DOHH2 (cell line): Measurements from ENCODE around the gene RPL29.
A peak's percentile ranks its signal among the peaks of the same experiment; 100 is the strongest.

Experiments used
- H3F3A ChIP-seq: fragments of 200-600 bp; sonication (generic), shearing (Covaris generic); 2 replicates; pipeline ENCODE4 v1.6.0; 2016; ENCODE audit warnings: antibody characterized with exemption, mild to moderate bottlenecking; ENCODE audit not compliant: control insufficient read depth, insufficient read depth
- H3K27ac ChIP-seq: fragments of 200-600 bp; sonication (generic); 2 replicates; pipeline ENCODE4 v1.5.1; 2014; ENCODE audit warnings: low read depth, mild to moderate bottlenecking, low read length, moderate library complexity
- H3K27me3 ChIP-seq: fragments of 200-600 bp; sonication (generic); 2 replicates; pipeline ENCODE4 v1.6.1; 2014; ENCODE audit warnings: mild to moderate bottlenecking, low read length, mixed read lengths; ENCODE audit not compliant: control insufficient read depth
- H3K36me3 ChIP-seq: fragments of 200-600 bp; sonication (generic); 2 replicates; pipeline ENCODE4 v1.6.1; 2014; ENCODE audit warnings: mild to moderate bottlenecking, low read length, moderate library complexity, mixed read lengths; ENCODE audit not compliant: control insufficient read depth
- H3K4me1 ChIP-seq: fragments of 200-600 bp; sonication (generic); 2 replicates; pipeline ENCODE4 v1.6.1; 2014; ENCODE audit warnings: mild to moderate bottlenecking, low read length, mixed read lengths; ENCODE audit not compliant: control insufficient read depth
- H3K4me2 ChIP-seq: fragments of 200-600 bp; sonication (generic); 2 replicates; pipeline ENCODE4 v1.6.0; 2014; ENCODE audit warnings: mild to moderate bottlenecking, low read length, moderate library complexity
- H3K4me3 ChIP-seq: fragments of 200-600 bp; sonication (generic); 2 replicates; pipeline ENCODE4 v1.5.1; 2014; ENCODE audit warnings: mild to moderate bottlenecking, low read length, mixed read lengths
- H3K79me2 ChIP-seq: fragments of 200-600 bp; sonication (generic); 2 replicates; pipeline ENCODE4 v1.6.1; 2014; ENCODE audit warnings: mild to moderate bottlenecking, low read length, mixed read lengths; ENCODE audit not compliant: control insufficient read depth
- H3K9me2 ChIP-seq: fragments of 200-600 bp; sonication (generic); replicated peaks from 2 replicates; pipeline ENCODE4 v1.6.1; 2014; ENCODE audit warnings: mild to moderate bottlenecking, low read length, mixed read lengths; ENCODE audit not compliant: control insufficient read depth
- H3K9me3 ChIP-seq: fragments of 200-600 bp; sonication (generic); 2 replicates; pipeline ENCODE4 v1.6.1; 2014; ENCODE audit warnings: antibody characterized with exemption, low read length, mixed read lengths; ENCODE audit not compliant: control insufficient read depth, insufficient read depth
- H4K20me1 ChIP-seq: fragments of 200-600 bp; sonication (generic); 2 replicates; pipeline ENCODE4 v1.6.0; 2014; ENCODE audit warnings: low read depth, mild to moderate bottlenecking, antibody characterized with exemption, low read length, moderate library complexity; ENCODE audit not compliant: control insufficient read depth, insufficient read depth
- CTCF ChIP-seq: fragments of 200-600 bp; sonication (generic); IDR thresholded peaks from one replicate; pipeline ENCODE4 v1.5.1; 2014; ENCODE audit warnings: antibody characterized with exemption, mild to moderate bottlenecking, low read depth, low read length; ENCODE audit not compliant: poor library complexity, severe bottlenecking
- EZH2phosphoT487 ChIP-seq: fragments of 200-600 bp; sonication (generic); IDR thresholded peaks from 2 replicates; pipeline ENCODE4 v1.6.1; 2017; ENCODE audit warnings: borderline replicate concordance, mild to moderate bottlenecking, antibody characterized with exemption, low read length, moderate library complexity, mixed read lengths

Gene RPL29

DNA sequence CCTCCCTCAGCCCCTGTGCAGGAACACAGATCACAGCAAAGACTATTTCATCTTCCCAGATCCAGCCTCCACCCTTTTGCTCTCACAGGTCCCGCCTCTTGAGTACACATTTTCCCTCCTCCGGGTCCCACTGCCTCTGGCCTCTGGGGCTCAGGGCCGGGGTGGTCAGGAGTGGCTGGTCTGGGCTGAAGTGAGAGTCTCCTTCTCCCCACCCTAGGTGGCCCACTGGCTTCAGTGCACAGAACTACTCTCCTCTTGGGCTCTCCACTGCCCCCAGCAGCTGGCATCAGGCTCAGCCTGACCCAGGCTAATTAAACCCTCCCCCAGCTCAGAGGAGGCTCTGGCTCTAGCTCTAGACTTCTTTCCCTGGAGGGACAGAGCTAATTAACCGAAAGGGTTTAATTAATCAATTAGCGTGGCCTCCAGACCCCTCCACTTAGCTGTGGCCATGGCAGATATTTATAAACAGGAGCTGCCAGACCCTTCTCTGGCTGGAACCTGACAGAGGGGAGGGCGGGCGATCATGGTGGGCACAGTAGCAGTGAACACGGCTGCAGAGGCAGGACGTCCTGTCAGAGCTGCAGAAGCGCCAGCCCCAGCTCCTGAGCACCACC, 45.5 kb upstream of the RPL29 start:
- H3K4me1 ChIP-seq, result no peaks in the 10 kb centered on the region
- H3K9me2 ChIP-seq, result no peaks in the 10 kb centered on the region
- H3K4me2 ChIP-seq, result no peak overlapping the region
- TF ChIP-seq CTCF (peak; percentile 19), EZH2phosphoT487 (no peak)
- H3K36me3 ChIP-seq, result no peaks in the 10 kb centered on the region
- H4K20me1 ChIP-seq, result no peaks in the 10 kb centered on the region
- peaks cover 13% of the 10 kb centered on the region for H3K27me3 ChIP-seq
- H3F3A ChIP-seq, result no peaks in the 10 kb centered on the region
- no peaks in the 10 kb centered on the region for H3K9me3 ChIP-seq
- H3K4me3 ChIP-seq, result no peak overlapping the region
- H3K27ac ChIP-seq, result no peak overlapping the region
- no peaks in the 10 kb centered on the region for H3K79me2 ChIP-seq

- TF ChIP-seq EZH2phosphoT487 (no peak), CTCF (no peak)
Observed at GRCh38 chr3:52040600-52040999, 44.9 kb upstream of the RPL29 start.

GRCh38 chr3:52039846-52040245, 44.2 kb upstream of the RPL29 start:
- no peaks in the 10 kb centered on the region for H3K36me3 ChIP-seq
- H3K4me3 ChIP-seq, result no peak overlapping the region
- H3K9me3 ChIP-seq, result no peaks in the 10 kb centered on the region
- H3K27ac ChIP-seq, result no peak overlapping the region
- H3K4me2 ChIP-seq, result no peak overlapping the region
- H3K9me2 ChIP-seq, result no peaks in the 10 kb centered on the region
- peaks cover 15% of the 10 kb centered on the region for H3K27me3 ChIP-seq
- H3F3A ChIP-seq, result no peaks in the 10 kb centered on the region
- H3K4me1 ChIP-seq, result no peaks in the 10 kb centered on the region
- no peaks in the 10 kb centered on the region for H4K20me1 ChIP-seq
- TF ChIP-seq EZH2phosphoT487 (no peak), CTCF (no peak)
- no peaks in the 10 kb centered on the region for H3K79me2 ChIP-seq

More at GRCh38 chr3:52040600-52040999, 44.9 kb upstream of the RPL29 start:
- H3K27me3 ChIP-seq, result peaks cover 15% of the 10 kb centered on the region
- no peaks in the 10 kb centered on the region for H3K79me2 ChIP-seq
- no peaks in the 10 kb centered on the region for H3K4me1 ChIP-seq
- H4K20me1 ChIP-seq, result no peaks in the 10 kb centered on the region
- no peak overlapping the region for H3K4me3 ChIP-seq
- H3K36me3 ChIP-seq, result no peaks in the 10 kb centered on the region
- no peaks in the 10 kb centered on the region for H3F3A ChIP-seq
- no peaks in the 10 kb centered on the region for H3K9me2 ChIP-seq
- no peaks in the 10 kb centered on the region for H3K9me3 ChIP-seq
- H3K4me2 ChIP-seq, result no peak overlapping the region
- H3K27ac ChIP-seq, result no peak overlapping the region
